ENCODE results near the gene EPSTI1.

Gene EPSTI1

DNA sequence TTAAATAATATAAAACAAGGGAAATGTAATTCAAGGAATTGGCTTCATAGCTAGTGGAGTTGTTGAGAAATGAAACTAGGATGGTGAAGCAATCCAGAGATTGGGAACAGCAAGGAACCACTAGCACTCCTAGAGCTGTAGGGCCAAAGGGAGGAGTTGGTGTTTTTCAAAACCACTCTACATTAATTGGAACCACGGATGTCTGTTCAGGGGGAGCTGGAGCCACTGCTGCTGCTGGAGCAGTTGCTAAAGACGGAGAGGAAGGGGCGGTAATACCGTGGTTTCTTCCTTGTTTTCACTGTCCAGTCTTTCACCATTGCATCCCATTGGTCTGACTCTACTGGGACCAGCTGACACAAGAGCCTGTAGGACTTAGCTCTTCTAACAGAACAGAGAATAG, 39.8 kb upstream of the EPSTI1 start:
- no peak overlapping the region for H3K4me3 ChIP-seq (ENCODE audit: low read depth, low read length)
- TF ChIP-seq, protein P1, sequence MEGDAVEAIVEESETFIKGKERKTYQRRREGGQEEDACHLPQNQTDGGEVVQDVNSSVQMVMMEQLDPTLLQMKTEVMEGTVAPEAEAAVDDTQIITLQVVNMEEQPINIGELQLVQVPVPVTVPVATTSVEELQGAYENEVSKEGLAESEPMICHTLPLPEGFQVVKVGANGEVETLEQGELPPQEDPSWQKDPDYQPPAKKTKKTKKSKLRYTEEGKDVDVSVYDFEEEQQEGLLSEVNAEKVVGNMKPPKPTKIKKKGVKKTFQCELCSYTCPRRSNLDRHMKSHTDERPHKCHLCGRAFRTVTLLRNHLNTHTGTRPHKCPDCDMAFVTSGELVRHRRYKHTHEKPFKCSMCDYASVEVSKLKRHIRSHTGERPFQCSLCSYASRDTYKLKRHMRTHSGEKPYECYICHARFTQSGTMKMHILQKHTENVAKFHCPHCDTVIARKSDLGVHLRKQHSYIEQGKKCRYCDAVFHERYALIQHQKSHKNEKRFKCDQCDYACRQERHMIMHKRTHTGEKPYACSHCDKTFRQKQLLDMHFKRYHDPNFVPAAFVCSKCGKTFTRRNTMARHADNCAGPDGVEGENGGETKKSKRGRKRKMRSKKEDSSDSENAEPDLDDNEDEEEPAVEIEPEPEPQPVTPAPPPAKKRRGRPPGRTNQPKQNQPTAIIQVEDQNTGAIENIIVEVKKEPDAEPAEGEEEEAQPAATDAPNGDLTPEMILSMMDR (conservative IDR thresholded peaks at IDR 0.05; ENCODE audit: low read depth, low read length), result no peak
- no peak for DNase-seq (ENCODE audit: low read depth)

DNA sequence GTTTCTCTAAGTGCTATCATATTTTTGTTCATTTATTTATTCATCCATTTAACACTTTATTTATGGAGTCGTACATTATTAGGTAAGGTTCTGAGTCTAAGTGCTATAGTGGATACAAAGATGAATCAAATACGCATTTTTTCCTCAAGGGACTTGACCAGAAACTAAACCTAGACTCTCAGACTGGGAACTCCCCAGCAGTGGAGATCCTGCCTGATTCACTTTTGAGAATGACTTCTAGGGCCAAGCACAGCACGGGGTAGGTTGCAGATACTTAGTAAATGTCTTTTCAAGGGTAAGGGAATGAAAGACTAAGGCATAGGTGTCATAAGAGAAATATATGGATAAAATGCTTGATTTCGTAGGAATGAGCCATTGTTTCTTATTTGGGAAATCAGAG, 38.5 kb upstream of the EPSTI1 start:
- TF ChIP-seq, protein P1 (conservative IDR thresholded peaks at IDR 0.05; ENCODE audit: low read depth, low read length), result peak; percentile 1
- DNase-seq (ENCODE audit: low read depth), result peak; percentile 67
- H3K4me3 ChIP-seq (ENCODE audit: low read depth, low read length), result no peak overlapping the region

DNA sequence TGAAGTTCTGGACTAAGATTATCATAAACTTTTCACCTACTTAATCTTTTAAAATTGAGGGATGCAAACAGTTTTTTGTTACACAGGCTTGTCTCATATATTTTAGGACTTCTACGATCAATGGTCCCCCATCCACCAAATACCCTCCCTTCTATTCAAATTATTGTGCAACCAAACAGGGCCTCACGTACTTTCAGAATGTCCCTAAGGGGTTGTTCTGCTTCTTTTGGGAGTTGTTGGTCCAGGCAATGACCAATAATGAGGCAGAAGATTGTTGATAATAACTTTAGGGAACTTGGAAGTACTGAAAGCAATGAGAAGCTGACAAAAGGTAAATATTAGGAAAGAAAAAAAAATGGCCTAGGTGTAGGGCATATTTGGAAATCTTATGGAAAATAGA, 34.2 kb upstream of the EPSTI1 start:
- H3K4me3 ChIP-seq (ENCODE audit: low read depth, low read length), result no peak overlapping the region
- TF ChIP-seq, protein P1 (conservative IDR thresholded peaks at IDR 0.05; ENCODE audit: low read depth, low read length), result no peak
- DNase-seq (ENCODE audit: low read depth), result no peak

DNA sequence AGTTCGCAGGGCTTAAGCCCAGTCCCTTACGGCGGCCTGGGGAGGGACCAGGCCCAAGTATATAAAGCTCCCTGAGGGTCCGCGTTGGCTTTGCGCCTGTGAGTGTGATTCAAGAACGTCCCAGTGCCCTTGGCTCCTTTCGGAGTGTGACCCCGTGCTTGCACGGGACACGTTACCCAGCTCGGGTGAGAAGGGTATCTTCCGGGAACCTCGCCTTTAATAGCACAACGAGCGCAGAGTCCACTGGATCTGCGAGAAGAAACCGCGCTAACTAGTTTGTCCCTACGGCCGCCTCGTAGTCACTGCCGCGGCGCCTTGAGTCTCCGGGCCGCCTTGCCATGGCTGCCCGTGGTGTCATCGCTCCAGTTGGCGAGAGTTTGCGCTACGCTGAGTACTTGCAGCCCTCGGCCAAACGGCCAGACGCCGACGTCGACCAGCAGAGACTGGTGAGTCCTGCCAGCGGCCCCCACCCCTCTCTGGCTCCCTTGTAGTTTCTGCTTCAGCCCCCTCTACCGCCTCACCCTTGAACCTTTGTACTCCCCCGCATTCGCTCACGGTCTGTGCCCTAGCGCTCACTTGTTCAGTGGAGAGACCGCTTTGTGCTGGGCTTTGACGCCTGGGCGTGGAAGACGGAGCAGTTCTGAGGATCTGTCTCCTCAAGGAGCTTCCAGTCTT, 31.4 kb upstream of the EPSTI1 start, which contains the start of gene DNAJC15:
TSS of gene DNAJC15 (plus strand) at position 298 of the 675 bp plus-strand sequence. CDS start at position 339, 41 bp downstream.
- peak; percentile 87 for DNase-seq (ENCODE audit: low read depth)
- H3K4me3 ChIP-seq (ENCODE audit: low read depth, low read length), result peak within 1 kb of the TSS; percentile 77
- TF ChIP-seq, protein P1 (conservative IDR thresholded peaks at IDR 0.05; ENCODE audit: low read depth, low read length), result peak; percentile 25

DNA sequence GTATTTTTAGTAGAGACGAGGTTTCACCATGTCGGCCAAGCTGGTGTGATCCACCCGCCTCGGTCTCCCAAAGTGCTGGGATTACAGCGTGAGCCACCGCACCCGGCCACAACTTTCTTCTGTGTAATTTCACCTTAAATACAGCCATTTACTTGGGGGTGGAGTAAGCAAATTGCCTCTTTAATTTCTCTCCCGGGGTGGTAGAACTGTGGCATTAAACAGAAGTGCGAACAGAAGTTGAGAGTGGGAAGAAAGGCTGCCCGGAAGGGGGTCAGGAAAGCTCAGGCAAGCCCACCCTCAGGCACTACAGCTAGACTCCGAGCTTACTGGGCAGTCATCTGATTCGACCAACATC, 30.9 kb upstream of the EPSTI1 start:
- TF ChIP-seq, protein P1 (conservative IDR thresholded peaks at IDR 0.05; ENCODE audit: low read depth, low read length), result no peak
- DNase-seq (ENCODE audit: low read depth), result no peak
- peak overlapping the region; percentile 77 for H3K4me3 ChIP-seq (ENCODE audit: low read depth, low read length)

DNA sequence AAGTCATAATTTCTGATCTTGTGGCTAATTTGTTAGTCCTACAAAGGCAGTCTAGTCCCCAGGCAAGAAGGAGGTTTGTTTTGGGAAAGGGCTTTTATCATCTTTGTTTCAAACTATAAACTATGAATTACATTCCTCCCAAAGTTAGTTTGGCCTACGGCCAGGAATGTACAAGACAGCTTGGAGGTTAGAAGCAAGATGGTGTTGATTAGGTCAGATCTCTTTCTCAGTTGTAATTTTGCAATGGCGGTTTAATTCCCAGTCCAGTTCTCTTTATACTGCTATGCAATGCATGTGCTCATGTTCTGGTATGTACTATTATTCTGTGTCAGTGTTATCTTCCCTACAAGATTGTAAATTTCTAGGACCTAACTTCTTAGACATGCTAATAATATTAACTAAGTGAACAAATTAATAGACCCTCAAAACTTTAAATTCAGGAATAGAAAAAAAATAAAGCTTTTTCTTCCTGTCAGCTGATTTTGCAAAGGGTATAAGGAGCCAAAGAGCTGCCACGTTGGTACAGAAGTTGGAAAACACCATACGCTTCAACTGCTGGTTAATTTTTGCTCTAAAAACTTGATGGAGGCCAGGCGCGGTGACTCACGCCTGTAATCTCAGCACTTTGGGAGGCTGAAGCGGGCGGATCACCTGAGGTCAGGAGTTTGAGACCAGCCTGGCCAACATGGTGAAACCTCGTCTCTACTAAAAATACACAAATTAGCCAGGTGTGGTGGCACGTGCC, 30.1 kb upstream of the EPSTI1 start:
- H3K4me3 ChIP-seq (ENCODE audit: low read depth, low read length), result no peak overlapping the region
- DNase-seq (ENCODE audit: low read depth), result peak; percentile 85
- TF ChIP-seq, protein P1 (conservative IDR thresholded peaks at IDR 0.05; ENCODE audit: low read depth, low read length), result no peak

All from choroid plexus epithelial cell (primary cell).